Natural killer cell (primary cell): Measurements from ENCODE around the gene MMP11. TPM values are rescaled to one million over a fixed set of nuclear protein-coding genes. Genes with fewer than 3 reads are reported as not detected.

Experiments used
- ATAC-seq, 3 donors: fragments of 150-1000 bp in 2 of 3; fragments of 200-7000 bp in 1 of 3; cut with Tn5 transposase; 1 replicate in 1 of 3; 2 replicates in 2 of 3; pipeline ENCODE4 v1.10.0; 2021; ENCODE audit warnings: mild to moderate bottlenecking in 2 of 3, moderate library complexity in 2 of 3
- DNase-seq, 2 donors: peaks; one replicate each; pipeline versions ENCODE4 v3.0.0 to v3.0.0-alpha.2; 2013 to 2021; ENCODE audit warnings: mixed read lengths in 1 of 2
- H3K27ac ChIP-seq: one replicate; pipeline ENCODE4 v1.5.1; 2013; ENCODE audit warnings: mild to moderate bottlenecking, low read length
- H3K27me3 ChIP-seq: one replicate; pipeline ENCODE4 v1.6.1; 2013; ENCODE audit warnings: low read length; ENCODE audit not compliant: control insufficient read depth, insufficient read depth
- H3K36me3 ChIP-seq: one replicate; pipeline ENCODE4 v1.6.1; 2013; ENCODE audit warnings: low read length; ENCODE audit not compliant: control insufficient read depth, insufficient read depth
- H3K4me1 ChIP-seq: one replicate; pipeline ENCODE4 v1.6.1; 2013; ENCODE audit warnings: low read length; ENCODE audit not compliant: control insufficient read depth, insufficient read depth
- H3K4me3 ChIP-seq: one replicate; pipeline ENCODE4 v1.5.1; 2013; ENCODE audit warnings: low read length
- H3K9me3 ChIP-seq: one replicate; pipeline ENCODE4 v1.6.1; 2013; ENCODE audit warnings: low read length; ENCODE audit not compliant: control insufficient read depth, insufficient read depth
- H3K27ac Mint-ChIP-seq, 2 donors: one replicate each; pipeline ENCODE4 v1.8.0; 2022; ENCODE audit warnings: mild to moderate bottlenecking in 2 of 2, mixed read lengths in 2 of 2, moderate library complexity in 1 of 2
- H3K27me3 Mint-ChIP-seq, 2 donors: one replicate each; pipeline ENCODE4 v1.8.0; 2022; ENCODE audit warnings: low read depth in 2 of 2, mixed read lengths in 2 of 2
- H3K36me3 Mint-ChIP-seq: one replicate; pipeline ENCODE4 v1.8.0; 2022; ENCODE audit warnings: mixed read lengths
- H3K4me1 Mint-ChIP-seq, 2 donors: one replicate each; pipeline ENCODE4 v1.8.0; 2022; ENCODE audit warnings: mixed read lengths in 2 of 2
- H3K4me3 Mint-ChIP-seq: one replicate; pipeline ENCODE4 v1.8.0; 2022; ENCODE audit warnings: mild to moderate bottlenecking, moderate library complexity, mixed read lengths
- H3K9me3 Mint-ChIP-seq, 2 donors: one replicate each; pipeline ENCODE4 v1.8.0; 2022; ENCODE audit warnings: mixed read lengths in 2 of 2
- WGBS: methylation state at CpG from one replicate; pipeline ENCODE4 v1.1.7; 2013; ENCODE audit warnings: missing lambda C conversion rate; ENCODE audit not compliant: insufficient coverage; 5-methylcytosine and 5-hydroxymethylcytosine counted together
- intact Hi-C: fragments of 100-400 bp; cut with micrococcal nuclease; formaldehyde crosslinking; loops from one replicate; pipeline ENCODE4 v1.14.2; 2022
- total RNA-seq, 4 donors: library from RNA; stranded (reverse); fragments of 120-200 nt in 1 of 4; gene quantifications; one replicate each; pipeline versions ENCODE4 v1.2.3 to v1.2.4, GENCODE V29; 2013 to 2022
- TF ChIP-seq, protein P1 (sequence below): fragments of 200-600 bp; IDR thresholded peaks from one replicate; pipeline ENCODE4 v1.8.0; 2022; ENCODE audit warnings: antibody characterized with exemption

The MMP11 gene
- total RNA-seq, 3 donors from 2014 or later (not counting 1 experiment from before 2014, with no cell fraction given), result 0.71 to 1.7 (median 0.91) TPM

DNA sequence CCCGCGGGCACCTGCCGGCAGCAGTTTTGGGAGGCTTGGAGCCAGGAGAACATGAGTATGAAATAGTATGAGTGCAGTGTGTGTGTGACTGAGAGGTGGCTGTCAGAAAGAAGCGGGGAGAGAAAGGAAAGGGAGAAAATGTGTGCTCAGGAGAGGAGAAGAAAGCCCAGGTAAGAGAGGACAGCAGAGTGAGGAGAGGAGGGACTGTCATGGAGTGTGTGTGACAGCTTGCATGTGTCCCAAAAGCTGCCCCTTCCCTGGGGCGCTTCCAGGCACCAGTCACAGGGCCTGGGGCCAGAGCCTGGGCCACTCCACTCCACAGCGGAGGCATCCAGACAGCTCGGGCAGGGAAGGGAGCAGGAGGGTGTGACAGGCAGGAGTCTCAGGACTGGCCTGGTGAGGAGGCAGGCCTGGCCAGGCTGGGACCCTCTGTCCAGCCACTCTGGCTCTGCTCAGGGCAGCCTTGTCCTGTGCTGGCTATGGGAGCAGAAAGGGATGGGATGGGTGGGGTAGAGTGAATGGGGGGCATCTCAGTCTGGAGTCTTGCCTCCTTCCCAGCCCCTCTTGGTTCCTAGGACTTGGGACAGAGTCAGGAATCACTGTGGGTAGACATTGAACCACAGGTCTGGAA is 949 bp downstream of the MMP11 start:
- no peak for DNase-seq
- intact Hi-C loops, result loop anchor here (2.0 kb wide), 1 partner anchor 13 kb away; the partner anchor contains the start of gene SMARCB1

GRCh38 chr22:23774114-23774921 is 1.7 kb downstream of the MMP11 start:
- Histone ChIP-seq H3K4me1 (peaks cover 23% of the 10 kb centered on the region), H3K27me3 (no peaks in the 10 kb centered on the region), H3K27ac (no peak overlapping the region), H3K36me3 (no peaks in the 10 kb centered on the region), H3K9me3 (no peaks in the 10 kb centered on the region), H3K4me3 (no peak overlapping the region)
- no peaks in the 10 kb centered on the region for H3K27me3 Mint-ChIP-seq
- DNase-seq (no peak), ATAC-seq (no peak)
- H3K4me3 Mint-ChIP-seq, result no peak overlapping the region
- H3K9me3 Mint-ChIP-seq, result no peaks in the 10 kb centered on the region
- H3K36me3 Mint-ChIP-seq, result no peaks in the 10 kb centered on the region
- 96% methylated on average over 12 of the region's 12 CpGs for WGBS
- intact Hi-C loops, result no loop called here
- TF ChIP-seq, protein P1, sequence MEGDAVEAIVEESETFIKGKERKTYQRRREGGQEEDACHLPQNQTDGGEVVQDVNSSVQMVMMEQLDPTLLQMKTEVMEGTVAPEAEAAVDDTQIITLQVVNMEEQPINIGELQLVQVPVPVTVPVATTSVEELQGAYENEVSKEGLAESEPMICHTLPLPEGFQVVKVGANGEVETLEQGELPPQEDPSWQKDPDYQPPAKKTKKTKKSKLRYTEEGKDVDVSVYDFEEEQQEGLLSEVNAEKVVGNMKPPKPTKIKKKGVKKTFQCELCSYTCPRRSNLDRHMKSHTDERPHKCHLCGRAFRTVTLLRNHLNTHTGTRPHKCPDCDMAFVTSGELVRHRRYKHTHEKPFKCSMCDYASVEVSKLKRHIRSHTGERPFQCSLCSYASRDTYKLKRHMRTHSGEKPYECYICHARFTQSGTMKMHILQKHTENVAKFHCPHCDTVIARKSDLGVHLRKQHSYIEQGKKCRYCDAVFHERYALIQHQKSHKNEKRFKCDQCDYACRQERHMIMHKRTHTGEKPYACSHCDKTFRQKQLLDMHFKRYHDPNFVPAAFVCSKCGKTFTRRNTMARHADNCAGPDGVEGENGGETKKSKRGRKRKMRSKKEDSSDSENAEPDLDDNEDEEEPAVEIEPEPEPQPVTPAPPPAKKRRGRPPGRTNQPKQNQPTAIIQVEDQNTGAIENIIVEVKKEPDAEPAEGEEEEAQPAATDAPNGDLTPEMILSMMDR, result no peak
- H3K27ac Mint-ChIP-seq, result no peak overlapping the region
- H3K4me1 Mint-ChIP-seq, result peaks cover 0 to 15% of the 10 kb centered on the region in 2 donors

More for the DNA sequence above, 949 bp downstream of the MMP11 start:
- no peaks in the 10 kb centered on the region for H3K9me3 Mint-ChIP-seq
- H3K27me3 Mint-ChIP-seq, result no peaks in the 10 kb centered on the region
- Histone ChIP-seq H3K27ac (no peak overlapping the region), H3K27me3 (no peaks in the 10 kb centered on the region), H3K4me3 (no peak overlapping the region), H3K4me1 (peaks cover 28% of the 10 kb centered on the region), H3K36me3 (no peaks in the 10 kb centered on the region), H3K9me3 (no peaks in the 10 kb centered on the region)
- TF ChIP-seq, protein P1, result no peak
- no peak overlapping the region for H3K4me3 Mint-ChIP-seq
- H3K27ac Mint-ChIP-seq, result no peak overlapping the region
- no peak for ATAC-seq
- H3K4me1 Mint-ChIP-seq, result peaks cover 0 to 15% of the 10 kb centered on the region in 2 donors
- WGBS, result 95% methylated on average over 7 of the region's 7 CpGs
- H3K36me3 Mint-ChIP-seq, result no peaks in the 10 kb centered on the region

- H3K27ac Mint-ChIP-seq, result no peak overlapping the region
- no peak overlapping the region for H3K27ac ChIP-seq
- ATAC-seq, result no peak
- WGBS, result 94% methylated on average over 2 of the region's 2 CpGs
- TF ChIP-seq, protein P1, result no peak
- H3K36me3 Mint-ChIP-seq, result no peaks in the 10 kb centered on the region
- H3K27me3 Mint-ChIP-seq, result no peaks in the 10 kb centered on the region
- peaks cover 0 to 15% of the 10 kb centered on the region in 2 donors for H3K4me1 Mint-ChIP-seq
- H3K9me3 ChIP-seq, result no peaks in the 10 kb centered on the region
- no peaks in the 10 kb centered on the region for H3K36me3 ChIP-seq
- H3K27me3 ChIP-seq, result no peaks in the 10 kb centered on the region
- intact Hi-C loops, result no loop called here
- H3K9me3 Mint-ChIP-seq, result no peaks in the 10 kb centered on the region
- H3K4me3 Mint-ChIP-seq, result no peak overlapping the region
- no peak overlapping the region for H3K4me3 ChIP-seq
- peaks cover 22% of the 10 kb centered on the region for H3K4me1 ChIP-seq
- no peak for DNase-seq
Observed at GRCh38 chr22:23774922-23775436, 2.3 kb downstream of the MMP11 start.
